HG03095 (cell line): ENCODE results near the gene HDAC4.

Experiments
- ATAC-seq: cut with Tn5 transposase; IDR thresholded peaks from one replicate; pipeline ENCODE4 v1.9.1; 2021; ENCODE audit warnings: moderate library complexity; ENCODE audit not compliant: unreplicated experiment

HDAC4 gene

GRCh38 chr2:239194731-239195317, 206.0 kb downstream of the HDAC4 start:
- no peak for ATAC-seq

GRCh38 chr2:239193925-239194677, 206.7 kb downstream of the HDAC4 start:
- no peak for ATAC-seq

- ATAC-seq: no peak
Observed at GRCh38 chr2:239193401-239193811, 207.4 kb downstream of the HDAC4 start.

DNA sequence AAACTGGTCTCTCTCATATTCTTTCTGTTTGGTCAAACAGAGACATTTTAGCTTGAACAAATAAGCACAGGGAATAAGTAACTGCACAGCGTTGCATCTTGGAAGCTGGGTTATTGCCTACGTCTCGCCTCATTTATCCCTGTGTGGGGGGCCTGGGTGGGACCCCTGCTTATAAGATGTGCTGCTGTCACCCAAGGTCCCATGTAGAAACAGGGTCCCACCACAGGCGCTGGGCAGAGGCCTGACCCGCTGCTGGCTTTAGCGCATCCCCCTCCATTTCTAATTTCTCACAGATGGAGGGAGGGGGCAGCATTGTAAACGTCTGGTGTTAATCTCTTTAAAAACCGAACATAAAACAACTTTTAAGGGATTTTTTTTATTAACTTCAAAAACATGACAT, 207.8 kb downstream of the HDAC4 start:
- ATAC-seq: no peak

DNA sequence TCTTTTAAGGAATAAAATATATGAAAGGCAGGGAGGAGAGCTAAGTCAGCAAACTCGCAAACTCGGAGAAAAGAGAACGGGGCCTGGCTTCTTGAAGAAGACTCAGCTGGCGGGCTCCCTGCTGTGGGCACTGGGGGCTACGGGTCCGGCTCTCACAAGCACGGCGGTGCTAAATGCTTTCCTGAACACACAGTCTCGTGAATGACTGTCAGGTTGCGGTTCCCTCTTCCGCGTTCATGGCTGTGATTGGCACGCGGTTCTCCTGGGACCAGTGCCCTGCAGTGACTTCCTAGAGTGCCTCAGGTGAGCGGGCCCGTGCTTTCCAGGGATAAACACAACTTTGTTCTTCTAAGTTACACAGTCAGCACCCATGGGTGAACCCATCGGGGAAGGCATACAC, 208.4 kb downstream of the HDAC4 start:
- no peak for ATAC-seq

- no peak for ATAC-seq
Observed at GRCh38 chr2:239190921-239191885, 209.6 kb downstream of the HDAC4 start.

DNA sequence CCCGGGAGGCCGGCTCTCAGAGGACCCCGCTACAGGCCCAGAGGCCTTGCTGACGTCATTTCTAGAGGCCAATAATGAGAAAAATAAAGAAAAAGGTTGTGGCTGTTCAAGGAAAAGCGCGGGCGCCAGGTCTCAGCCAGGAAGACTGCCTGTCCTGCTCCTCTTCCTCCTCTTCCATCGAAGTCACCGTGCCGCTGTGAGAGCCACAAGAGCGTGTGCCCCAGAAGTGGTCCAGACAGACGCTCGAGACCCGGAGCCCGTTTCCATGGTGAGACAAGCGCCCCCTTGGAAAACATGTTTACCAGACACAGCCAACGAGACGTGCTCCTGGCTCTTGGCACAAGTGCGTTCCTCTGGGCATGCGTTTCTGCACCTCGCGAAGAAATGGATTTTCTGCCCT, 210.5 kb downstream of the HDAC4 start:
- ATAC-seq: no peak

DNA sequence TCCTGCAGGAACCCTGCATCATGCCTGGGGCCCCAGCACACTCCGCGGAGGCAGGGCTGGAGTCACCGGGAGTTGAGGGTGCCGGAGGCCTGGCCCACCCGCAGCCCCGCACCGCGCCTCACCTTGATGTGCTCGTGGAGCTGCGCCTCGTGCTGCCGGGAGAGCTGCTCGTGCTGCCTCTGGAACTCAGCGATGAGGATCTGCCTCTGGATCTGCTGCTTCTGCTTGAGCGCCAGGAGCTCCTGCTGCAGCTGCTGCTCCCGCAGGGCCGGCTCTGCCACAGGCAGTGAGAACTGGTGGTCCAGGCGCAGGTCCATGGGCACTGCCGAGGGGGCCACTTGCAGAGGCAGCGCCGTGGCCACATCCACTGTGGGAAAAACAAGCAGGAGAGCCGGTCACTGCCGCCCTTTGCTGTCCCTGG, 211.1 kb downstream of the HDAC4 start:
- ATAC-seq: no peak

- ATAC-seq: no peak
Observed at GRCh38 chr2:239188536-239188935, 212.3 kb downstream of the HDAC4 start.

- ATAC-seq: no peak
Observed at GRCh38 chr2:239187464-239188253, 213.2 kb downstream of the HDAC4 start.

DNA sequence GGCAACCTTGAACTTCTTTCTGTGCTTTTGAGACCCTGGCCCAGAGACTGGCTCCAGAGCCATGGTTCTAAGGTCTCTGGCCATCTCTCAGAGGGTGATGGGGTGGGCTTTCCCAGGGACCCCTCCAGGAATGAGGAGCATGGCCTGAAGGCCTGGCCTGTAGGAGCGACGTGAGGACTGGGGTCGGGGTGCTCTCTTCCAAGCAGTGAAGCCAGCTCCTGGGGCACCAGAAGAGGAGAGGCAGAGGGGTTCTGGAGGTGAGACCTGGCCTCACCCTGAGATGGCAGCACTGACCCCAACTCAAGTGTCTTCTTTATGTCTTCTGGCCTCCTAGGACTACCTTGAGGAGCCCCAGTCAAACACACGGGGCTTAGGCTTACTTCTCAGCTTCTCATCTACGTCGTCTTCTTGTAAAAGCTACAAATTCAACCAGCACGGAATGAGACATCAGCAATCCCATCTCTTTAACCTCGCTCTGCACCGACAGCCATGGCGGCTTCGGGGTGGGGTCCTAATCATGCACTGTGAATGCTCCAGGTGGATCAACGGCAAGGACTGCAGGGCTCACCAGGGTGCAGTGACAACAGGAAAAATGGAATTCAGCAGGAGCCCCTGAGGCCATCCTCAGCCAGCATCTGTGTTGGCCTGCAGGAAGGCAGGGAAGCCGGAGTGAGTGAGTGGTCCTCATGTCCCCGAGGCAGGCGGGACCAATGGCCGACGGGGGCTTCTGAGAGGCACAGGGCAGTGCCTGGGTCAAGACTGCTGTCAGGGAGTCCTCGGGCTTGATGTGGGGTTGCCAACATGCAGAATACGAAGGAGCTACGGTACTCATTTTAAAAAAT, 214.1 kb downstream of the HDAC4 start:
- ATAC-seq: no peak

DNA sequence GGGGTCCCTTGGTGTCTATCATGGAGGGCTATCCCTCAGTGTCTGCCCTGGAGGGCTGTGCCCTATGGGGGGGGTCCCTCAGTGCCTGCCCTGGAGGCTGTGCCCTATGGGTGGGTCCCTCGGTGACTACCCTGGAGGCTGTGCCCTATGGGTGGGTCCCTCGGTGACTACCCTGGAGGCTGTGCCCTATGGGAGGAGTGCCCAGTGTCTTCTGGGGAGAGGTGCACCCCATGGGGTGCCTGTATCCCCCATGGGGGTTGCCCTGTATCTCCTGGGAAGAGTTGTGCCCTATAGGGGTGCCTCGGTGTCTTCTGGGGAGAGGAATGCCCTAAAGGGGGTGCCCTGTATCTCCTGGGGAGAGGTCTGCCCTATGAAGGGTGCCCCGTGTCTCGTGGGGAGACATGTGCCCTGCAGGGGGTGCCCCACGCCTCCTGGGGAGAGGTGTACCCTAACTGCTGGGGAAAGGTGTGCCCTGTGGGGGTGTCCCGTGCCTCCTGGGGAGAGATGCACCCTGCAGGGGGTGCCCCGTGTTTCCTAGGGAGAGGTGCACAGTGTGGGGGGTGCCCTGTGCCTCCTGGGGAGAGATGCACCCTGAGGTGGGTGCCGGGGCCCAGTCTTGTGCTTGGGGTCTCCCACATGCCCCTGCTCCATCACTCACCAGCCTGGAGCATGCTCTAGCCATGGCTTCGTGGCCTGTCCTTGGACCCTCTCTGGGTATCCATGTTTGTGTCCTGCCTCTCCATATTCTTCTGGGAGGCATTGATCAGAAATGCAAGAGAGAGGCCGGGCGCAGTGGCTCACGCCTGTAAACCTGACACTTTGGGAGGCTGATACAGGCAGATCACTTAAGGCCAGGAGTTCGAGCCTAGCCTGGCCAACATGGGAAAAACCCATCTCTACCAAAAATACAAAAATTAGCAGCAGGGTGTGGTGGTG, 215.6 kb downstream of the HDAC4 start:
- ATAC-seq: no peak

GRCh38 chr2:239184179-239184578, 216.6 kb downstream of the HDAC4 start:
- ATAC-seq: no peak

- ATAC-seq: no peak
Observed at GRCh38 chr2:239182981-239183791, 217.6 kb downstream of the HDAC4 start.

GRCh38 chr2:239181903-239182581, 218.8 kb downstream of the HDAC4 start:
- ATAC-seq: no peak

DNA sequence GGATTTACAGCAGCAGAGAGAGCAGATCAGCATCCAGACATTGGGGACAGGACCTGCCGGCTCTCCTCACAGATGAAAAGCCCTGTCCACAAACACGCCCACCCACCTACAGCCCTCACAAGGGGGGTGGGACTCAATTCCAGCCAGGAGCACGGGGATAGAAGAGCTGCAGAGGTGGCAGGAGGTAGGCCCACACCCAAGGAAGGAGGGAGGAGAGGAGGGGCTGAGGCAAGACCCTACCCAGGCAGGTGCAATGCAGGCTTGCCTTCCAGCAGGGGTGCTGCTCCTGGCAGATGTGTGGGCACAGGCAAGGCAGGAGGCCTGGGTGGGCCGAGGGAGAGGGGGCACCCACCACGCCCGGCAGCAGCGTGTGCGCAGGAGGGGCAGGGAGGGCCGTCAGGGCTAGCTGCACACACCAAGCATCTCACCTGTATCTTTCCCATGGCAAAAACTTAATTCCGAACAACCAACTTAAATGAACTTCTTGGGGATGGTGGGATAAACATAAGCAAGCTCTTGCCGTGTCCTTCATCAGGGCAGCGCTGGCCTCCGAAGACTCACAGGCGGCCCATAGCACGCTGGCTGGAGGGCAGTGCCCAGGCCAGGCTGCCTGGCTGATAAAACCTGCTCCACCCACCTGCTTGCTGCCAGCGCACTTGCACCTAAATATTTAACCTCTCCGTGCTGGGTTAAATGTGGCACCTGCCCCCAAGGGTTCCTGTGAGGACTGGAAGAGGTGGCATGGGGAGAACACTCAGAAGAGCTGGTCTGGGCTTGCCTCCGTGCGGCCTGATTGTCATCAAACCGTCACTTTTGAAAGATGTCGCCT, 219.5 kb downstream of the HDAC4 start:
- no peak for ATAC-seq
